Left renal pelvis (tissue), 4 donors: Measurements from ENCODE around the gene ZMPSTE24. TPM values are rescaled to one million over a fixed set of nuclear protein-coding genes. Genes with fewer than 3 reads are reported as not detected.

Source experiments
- DNase-seq, 4 donors: peaks; one replicate each; pipeline ENCODE4 v3.0.0-alpha.2; 2013; ENCODE audit warnings: low read depth in 4 of 4, low spot score in 3 of 4
- polyA plus RNA-seq, 4 donors: library from polyadenylated mRNA; unstranded; fragments of 120-200 nt; gene quantifications; one replicate each; pipeline ENCODE4 v1.2.1, GENCODE V29; 2013; ENCODE audit not compliant: insufficient read length in 4 of 4

ZMPSTE24 gene
- polyA plus RNA-seq, 4 donors = 48.7 to 74.8 (median 60.7) TPM

DNA sequence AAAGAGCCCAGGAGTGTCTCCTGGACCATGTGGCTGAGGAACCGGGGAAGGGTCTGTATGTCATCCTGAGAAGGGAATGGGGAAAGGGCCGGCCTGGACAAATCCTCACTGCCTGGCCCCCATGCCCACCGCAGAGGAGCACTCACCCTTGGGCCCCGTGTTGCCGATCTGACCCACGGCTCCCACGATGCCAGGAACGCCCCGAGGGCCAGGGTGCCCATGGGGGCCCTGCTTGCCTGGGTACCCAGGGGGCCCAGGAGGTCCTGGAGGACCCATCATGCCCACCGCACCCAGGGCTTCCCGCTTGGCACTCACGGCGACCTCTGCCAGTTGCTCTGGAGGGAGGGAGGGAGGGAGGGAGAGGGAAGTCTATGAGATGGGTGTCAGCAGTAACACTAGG, 44.4 kb downstream of the ZMPSTE24 start:
- DNase-seq = no peak

GRCh38 chr1:40303051-40303771, 45.2 kb downstream of the ZMPSTE24 start:
- DNase-seq = no peak

GRCh38 chr1:40303790-40304189, 45.8 kb downstream of the ZMPSTE24 start:
- no peak for DNase-seq

- DNase-seq = no peak
These were observed 47.4 kb downstream of the ZMPSTE24 start for GRCh38 chr1:40305451-40305850.

- no peak for DNase-seq
These were observed 47.8 kb downstream of the ZMPSTE24 start for GRCh38 chr1:40305871-40306270.

DNA sequence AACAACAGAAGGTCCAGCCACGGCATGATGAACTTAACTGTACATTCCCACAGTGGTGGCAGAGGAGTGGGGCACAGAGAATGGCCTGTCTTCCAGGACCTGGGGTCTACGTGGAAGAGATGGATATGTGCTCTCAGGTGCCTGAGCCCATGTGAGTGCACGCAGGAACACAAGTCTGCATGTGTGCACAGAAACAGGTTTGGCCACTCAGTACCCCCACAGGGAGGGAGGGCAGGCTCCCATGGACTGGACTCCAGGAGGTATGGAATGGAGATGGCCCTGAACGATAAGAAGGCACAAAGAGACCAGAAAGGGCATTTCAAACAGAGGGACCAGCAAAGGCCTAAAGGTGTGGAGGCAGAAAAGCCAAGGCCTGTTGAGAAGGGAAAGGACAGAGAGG, 48.3 kb downstream of the ZMPSTE24 start:
- no peak for DNase-seq

DNA sequence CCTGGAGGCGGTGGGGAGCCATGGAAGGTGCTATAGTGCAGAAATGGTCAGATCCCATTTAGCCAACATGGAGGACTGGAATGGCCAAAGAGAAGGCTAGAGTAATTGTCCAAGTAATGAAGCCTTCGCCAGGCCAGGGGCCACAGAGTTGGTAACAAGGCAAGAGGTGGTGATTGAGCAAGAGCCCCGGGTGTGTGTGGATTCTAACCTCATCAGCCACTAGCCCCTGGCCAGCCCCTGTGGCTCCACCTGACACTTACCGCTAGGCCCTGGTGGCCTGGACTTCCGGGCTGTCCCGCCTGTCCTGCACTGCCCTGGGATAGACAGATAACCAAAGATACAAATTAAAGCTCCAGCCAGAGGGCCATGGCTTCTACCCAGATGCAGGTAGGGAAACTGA, 49.1 kb downstream of the ZMPSTE24 start:
- no peak for DNase-seq

GRCh38 chr1:40308036-40308727, 50.1 kb downstream of the ZMPSTE24 start:
- no peak for DNase-seq

DNA sequence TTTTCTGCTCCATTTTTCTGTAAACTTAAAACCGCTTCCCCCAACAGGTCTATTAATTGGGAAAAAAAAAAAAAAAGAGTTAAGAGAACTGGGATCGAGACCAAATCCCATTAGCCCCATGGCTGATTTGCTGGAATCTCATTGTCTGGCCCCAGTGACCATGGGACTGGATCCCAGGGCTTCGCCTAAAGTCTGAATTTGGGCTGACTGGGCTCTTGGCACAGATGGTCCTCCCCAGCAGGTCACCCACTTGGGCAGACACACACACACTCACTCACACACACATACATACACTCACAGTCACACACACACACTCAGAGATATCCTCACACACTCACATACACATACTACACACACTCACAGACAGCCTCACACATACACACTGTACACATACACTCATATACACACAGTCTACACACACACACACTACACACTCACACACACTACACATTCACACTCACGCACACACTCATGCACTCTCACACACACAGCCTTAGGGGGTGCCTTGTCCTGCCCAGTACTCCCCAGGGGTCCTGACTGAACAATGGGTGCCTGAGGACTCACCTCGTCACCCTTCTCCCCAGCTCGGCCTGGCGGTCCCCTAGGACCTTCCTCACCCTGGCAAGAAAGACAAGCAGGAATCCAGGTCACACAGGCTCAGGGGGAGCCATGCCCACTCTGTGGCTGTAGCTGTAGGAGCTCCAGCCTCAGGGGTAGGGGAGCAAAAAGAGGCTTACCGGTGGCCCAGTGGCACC, 51.5 kb downstream of the ZMPSTE24 start:
- no peak for DNase-seq

- no peak for DNase-seq
These were observed 52.1 kb downstream of the ZMPSTE24 start for GRCh38 chr1:40310129-40310461.

DNA sequence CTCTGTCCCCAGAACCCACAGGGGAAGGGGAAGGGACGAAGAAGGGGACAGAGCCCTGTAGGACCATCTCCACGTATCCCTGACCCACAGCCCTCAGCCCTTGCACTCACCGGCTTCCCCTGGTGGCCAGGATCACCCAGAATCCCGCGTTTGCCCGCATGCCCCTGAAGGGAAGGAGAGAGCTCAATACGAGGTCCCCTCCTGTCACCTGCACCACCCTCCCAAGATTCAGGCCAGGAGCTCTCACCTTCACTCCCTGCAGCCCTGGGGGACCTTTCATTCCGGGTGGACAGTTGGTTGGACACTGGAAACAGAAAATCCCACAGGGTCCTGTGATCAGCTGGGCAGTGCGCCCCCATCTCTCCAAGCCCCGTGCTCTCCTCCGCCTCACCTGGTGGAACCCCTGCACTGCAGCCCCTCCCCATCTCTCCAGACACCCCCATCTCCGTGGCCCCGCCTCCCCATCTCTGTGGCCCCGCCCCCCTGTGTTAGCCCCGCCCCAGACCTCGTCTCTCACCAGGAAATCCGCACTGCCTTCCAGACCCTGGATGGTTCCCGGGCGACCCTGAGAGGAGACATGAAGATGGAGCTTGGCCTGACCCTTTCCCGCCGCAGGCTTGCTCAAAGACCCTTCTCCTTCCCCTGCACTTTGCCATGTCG, 53.1 kb downstream of the ZMPSTE24 start:
- DNase-seq = no peak

- DNase-seq = no peak
These were observed 53.7 kb downstream of the ZMPSTE24 start for GRCh38 chr1:40311692-40312091.

GRCh38 chr1:40312238-40313205, 54.5 kb downstream of the ZMPSTE24 start:
- no peak for DNase-seq

DNA sequence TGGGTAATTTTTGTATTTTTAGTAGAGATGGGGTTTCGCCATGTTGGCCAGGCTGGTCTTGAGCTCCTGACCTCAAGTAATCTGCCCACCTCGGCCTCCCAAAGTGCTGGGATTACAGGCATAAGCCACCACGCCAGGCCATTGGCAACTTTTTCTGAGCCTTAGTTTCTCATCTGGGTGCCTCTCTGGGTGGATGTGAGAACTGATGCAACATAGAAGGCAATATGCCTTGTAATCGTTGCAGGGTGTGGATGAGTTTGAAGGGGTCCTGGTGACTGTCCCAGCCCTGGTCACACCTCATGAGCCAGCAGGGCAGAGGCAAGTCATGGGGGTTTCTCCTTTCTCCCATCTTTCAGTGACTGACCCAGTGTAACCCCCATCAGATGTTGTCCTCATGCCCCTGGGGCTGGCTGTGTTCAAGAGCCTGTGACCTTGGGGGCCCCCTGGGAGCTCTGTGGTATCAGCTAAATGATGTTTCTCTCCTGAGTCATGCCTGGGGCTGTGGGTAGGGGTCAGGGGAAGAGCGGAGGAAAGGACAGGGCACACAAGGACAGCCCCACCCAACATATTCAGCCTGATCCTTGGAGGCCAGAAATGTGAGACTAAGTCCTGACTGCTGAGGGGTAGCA, 55.4 kb downstream of the ZMPSTE24 start:
- DNase-seq = no peak

- DNase-seq = no peak
These were observed 56.1 kb downstream of the ZMPSTE24 start for GRCh38 chr1:40313958-40314720.

GRCh38 chr1:40314721-40315238, 56.7 kb downstream of the ZMPSTE24 start:
- no peak for DNase-seq

DNA sequence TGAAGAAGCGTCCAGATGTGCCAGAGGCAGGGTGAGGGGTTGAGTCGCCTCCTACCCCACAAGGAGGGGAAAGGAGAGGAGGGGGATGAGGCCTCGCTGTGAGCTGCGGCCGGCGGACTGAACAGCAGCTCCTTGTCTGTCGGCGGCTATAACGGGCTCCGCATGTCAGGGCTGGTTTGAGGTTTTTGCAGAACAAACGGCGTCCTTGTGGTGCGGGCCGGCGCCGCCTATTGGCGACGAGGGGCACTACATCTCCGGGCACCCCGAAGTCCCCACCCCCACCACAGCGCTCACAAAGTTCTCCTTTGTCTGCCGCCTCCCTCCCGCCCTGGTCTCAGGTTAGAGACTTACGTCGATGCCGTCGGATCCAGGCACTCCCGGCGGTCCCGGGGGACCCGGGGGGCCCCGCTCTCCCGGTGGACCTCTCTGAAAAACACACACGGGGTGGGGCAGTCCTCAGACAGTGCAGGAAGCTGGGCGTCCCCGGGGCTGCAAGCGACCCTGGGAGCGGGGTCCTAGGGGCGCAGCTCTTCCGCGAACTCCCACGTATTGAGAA, 57.3 kb downstream of the ZMPSTE24 start:
- DNase-seq = peak; percentile 60 to 77 (median 75)
